ENCODE results near the gene IMPACT.

IMPACT gene

GRCh38 chr18:24413148-24413547, 13.3 kb upstream of the IMPACT start:
- TF ChIP-seq TAF1 (IDR thresholded peaks at IDR 0.05; ENCODE audit: borderline replicate concordance, insufficient read depth, low read length), result no peak
- TF ChIP-seq, protein P1, sequence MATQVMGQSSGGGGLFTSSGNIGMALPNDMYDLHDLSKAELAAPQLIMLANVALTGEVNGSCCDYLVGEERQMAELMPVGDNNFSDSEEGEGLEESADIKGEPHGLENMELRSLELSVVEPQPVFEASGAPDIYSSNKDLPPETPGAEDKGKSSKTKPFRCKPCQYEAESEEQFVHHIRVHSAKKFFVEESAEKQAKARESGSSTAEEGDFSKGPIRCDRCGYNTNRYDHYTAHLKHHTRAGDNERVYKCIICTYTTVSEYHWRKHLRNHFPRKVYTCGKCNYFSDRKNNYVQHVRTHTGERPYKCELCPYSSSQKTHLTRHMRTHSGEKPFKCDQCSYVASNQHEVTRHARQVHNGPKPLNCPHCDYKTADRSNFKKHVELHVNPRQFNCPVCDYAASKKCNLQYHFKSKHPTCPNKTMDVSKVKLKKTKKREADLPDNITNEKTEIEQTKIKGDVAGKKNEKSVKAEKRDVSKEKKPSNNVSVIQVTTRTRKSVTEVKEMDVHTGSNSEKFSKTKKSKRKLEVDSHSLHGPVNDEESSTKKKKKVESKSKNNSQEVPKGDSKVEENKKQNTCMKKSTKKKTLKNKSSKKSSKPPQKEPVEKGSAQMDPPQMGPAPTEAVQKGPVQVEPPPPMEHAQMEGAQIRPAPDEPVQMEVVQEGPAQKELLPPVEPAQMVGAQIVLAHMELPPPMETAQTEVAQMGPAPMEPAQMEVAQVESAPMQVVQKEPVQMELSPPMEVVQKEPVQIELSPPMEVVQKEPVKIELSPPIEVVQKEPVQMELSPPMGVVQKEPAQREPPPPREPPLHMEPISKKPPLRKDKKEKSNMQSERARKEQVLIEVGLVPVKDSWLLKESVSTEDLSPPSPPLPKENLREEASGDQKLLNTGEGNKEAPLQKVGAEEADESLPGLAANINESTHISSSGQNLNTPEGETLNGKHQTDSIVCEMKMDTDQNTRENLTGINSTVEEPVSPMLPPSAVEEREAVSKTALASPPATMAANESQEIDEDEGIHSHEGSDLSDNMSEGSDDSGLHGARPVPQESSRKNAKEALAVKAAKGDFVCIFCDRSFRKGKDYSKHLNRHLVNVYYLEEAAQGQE (IDR thresholded peaks at IDR 0.05; ENCODE audit: insufficient read depth in 1 of 2, low read depth in 2 of 2, low read length in 2 of 2), result no peak

GRCh38 chr18:24414349-24415003, 12.0 kb upstream of the IMPACT start:
- TF ChIP-seq TAF1 (IDR thresholded peaks at IDR 0.05; ENCODE audit: borderline replicate concordance, insufficient read depth, low read length) (no peak), SIN3A (IDR thresholded peaks at IDR 0.05; ENCODE audit: borderline replicate concordance, insufficient read depth, low read length) (no peak)

GRCh38 chr18:24417480-24417879, 9.0 kb upstream of the IMPACT start:
- TF ChIP-seq, protein P1 (IDR thresholded peaks at IDR 0.05; ENCODE audit: insufficient read depth in 1 of 2, low read depth in 2 of 2, low read length in 2 of 2), result no peak
- TF ChIP-seq TAF1 (IDR thresholded peaks at IDR 0.05; ENCODE audit: borderline replicate concordance, insufficient read depth, low read length), result no peak
- TF ChIP-seq FOXP2 (optimal IDR thresholded peaks at IDR 0.05; ENCODE audit: borderline replicate concordance, extremely low read depth, extremely low read length, insufficient read depth), result no peak
- no peak for TF ChIP-seq SIN3A (IDR thresholded peaks at IDR 0.05; ENCODE audit: borderline replicate concordance, insufficient read depth, low read length)
- TF ChIP-seq POLR2AphosphoS5 (IDR thresholded peaks at IDR 0.05; ENCODE audit: low read depth, low read length), result no peak

DNA sequence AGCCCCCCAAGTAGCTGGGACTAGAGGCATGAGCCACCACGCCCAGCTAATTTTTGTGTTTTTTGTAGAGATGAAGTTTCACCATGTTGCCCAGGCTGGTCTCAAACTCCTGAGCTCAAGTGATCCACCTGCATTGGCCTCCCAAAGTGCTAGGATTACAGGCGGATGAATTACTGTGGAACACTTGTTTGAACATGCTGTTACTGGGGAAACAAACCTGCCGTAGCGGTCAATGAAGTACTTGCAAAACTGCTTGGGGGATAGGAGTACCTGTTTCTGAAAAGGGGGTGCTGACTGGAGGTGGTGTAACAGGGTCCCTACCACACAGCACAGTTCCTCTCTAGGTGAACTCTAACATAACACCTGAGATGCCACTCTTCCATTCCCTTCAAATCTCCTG, 5.9 kb upstream of the IMPACT start:
- TF ChIP-seq, protein P1 (IDR thresholded peaks at IDR 0.05; ENCODE audit: insufficient read depth in 1 of 2, low read depth in 2 of 2, low read length in 2 of 2), result no peak
- no peak for TF ChIP-seq TAF1 (IDR thresholded peaks at IDR 0.05; ENCODE audit: borderline replicate concordance, insufficient read depth, low read length)
- no peak for TF ChIP-seq FOXP2 (optimal IDR thresholded peaks at IDR 0.05; ENCODE audit: borderline replicate concordance, extremely low read depth, extremely low read length, insufficient read depth)
- TF ChIP-seq POLR2AphosphoS5 (IDR thresholded peaks at IDR 0.05; ENCODE audit: low read depth, low read length), result no peak
- no peak for TF ChIP-seq SIN3A (IDR thresholded peaks at IDR 0.05; ENCODE audit: borderline replicate concordance, insufficient read depth, low read length)

GRCh38 chr18:24421831-24422230, 4.6 kb upstream of the IMPACT start:
- TF ChIP-seq POLR2AphosphoS5 (IDR thresholded peaks at IDR 0.05; ENCODE audit: low read depth, low read length) (no peak), SIN3A (IDR thresholded peaks at IDR 0.05; ENCODE audit: borderline replicate concordance, insufficient read depth, low read length) (no peak), FOXP2 (optimal IDR thresholded peaks at IDR 0.05; ENCODE audit: borderline replicate concordance, extremely low read depth, extremely low read length, insufficient read depth) (no peak), TAF1 (IDR thresholded peaks at IDR 0.05; ENCODE audit: borderline replicate concordance, insufficient read depth, low read length) (no peak)
- TF ChIP-seq, protein P1 (IDR thresholded peaks at IDR 0.05; ENCODE audit: insufficient read depth in 1 of 2, low read depth in 2 of 2, low read length in 2 of 2), result no peak
